Measurements from ENCODE around the gene RASSF7. TPM values are rescaled to one million over a fixed set of nuclear protein-coding genes. Genes with fewer than 3 reads are reported as not detected.

Gene RASSF7
- total RNA-seq, 1 donor from 2014 or later = 3.5 TPM

DNA sequence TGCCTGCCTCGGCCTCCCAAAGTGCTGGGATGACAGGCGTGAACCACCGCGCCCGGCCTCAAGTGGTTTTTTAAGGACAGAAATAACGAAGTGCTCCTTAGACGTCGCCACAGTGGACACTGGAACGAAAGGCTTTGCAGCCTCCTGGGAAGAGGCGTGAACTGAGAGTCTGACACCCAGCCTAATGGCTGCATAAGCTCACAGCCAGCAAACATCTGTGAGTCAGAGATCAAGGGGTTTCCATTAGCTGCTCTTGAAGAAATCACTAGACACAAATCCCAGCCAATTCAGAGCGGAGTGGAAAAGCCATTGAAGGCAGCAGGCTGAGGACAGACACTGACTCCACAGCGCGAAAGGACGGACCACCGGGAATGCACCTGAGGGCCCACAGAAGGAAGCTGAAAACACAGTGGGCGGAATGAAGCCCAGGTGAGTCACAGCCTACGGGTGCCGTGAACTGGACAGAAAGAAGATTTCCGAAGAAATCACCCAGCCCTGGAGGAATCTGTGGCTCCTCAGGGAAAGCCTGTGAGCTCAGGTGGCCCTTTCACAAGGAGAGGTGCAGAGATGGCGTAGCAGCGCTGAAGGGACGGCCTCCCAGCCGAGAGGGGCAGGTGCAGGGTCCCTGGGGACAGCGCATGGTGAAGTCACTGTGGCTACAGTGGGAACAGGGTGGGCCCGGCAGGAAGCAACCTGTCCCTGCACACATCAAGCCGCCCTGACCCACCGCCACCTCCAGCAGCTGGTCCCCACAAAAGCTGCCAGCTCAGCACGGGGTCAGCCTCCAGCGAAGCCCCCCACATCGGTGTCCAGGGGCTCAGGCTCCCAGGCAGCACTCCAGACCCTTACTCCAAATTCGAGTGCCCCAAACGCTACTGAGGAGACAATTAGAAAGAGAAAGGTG, 11.8 kb upstream of the RASSF7 start:
- intact Hi-C loops (cut with DNase I) = no loop called here
- peaks cover 4% of the 10 kb centered on the region for H3K27me3 ChIP-seq
- TF ChIP-seq, protein P1, sequence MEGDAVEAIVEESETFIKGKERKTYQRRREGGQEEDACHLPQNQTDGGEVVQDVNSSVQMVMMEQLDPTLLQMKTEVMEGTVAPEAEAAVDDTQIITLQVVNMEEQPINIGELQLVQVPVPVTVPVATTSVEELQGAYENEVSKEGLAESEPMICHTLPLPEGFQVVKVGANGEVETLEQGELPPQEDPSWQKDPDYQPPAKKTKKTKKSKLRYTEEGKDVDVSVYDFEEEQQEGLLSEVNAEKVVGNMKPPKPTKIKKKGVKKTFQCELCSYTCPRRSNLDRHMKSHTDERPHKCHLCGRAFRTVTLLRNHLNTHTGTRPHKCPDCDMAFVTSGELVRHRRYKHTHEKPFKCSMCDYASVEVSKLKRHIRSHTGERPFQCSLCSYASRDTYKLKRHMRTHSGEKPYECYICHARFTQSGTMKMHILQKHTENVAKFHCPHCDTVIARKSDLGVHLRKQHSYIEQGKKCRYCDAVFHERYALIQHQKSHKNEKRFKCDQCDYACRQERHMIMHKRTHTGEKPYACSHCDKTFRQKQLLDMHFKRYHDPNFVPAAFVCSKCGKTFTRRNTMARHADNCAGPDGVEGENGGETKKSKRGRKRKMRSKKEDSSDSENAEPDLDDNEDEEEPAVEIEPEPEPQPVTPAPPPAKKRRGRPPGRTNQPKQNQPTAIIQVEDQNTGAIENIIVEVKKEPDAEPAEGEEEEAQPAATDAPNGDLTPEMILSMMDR (IDR thresholded peaks at IDR 0.05) = no peak

DNA sequence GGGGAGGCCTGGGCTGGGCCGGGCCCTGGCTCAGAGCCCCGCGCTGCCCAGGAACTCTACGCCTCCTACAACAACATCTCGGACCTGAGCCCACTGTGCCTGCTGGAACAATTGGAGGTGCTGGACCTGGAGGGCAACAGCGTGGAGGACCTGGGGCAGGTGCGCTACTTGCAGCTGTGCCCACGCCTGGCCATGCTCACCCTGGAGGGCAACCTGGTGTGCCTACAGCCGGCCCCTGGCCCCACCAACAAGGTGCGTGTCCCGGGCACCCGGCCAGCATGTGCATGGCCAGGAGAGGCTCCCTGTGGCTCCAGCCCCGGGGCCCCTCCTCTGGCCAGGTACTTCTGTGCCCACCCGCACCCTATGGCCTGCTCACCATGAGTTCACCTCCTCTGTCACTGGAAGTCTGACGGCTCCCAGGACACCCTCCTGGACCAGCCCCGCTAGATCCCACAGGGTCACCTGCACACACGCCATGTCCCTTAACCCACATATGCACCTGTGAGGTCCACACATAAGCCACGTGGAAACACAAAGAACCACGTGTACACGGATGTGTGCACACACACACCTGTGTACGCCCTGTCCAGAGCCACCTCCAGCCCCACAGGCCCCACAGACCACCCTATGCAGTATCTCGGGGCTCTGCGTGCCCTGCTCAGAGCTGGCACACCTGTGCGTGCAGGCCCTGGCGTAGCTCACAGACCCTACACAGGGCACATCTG, 10.6 kb upstream of the RASSF7 start:
- Histone ChIP-seq H3K4me3 (no peak overlapping the region), H3K4me1 (peaks cover 1 to 6% of the 10 kb centered on the region in 2 donors), H3K27ac (no peak overlapping the region), H3K36me3 (no peaks in the 10 kb centered on the region), H3K27me3 (peaks cover 12% of the 10 kb centered on the region), H3K9me3 (no peaks in the 10 kb centered on the region)
- no peak for DNase-seq (ENCODE audit: low spot score in 2 of 2)
- TF ChIP-seq, protein P1 (IDR thresholded peaks at IDR 0.05) = no peak
- intact Hi-C loops (cut with DNase I) = no loop called here

More for the DNA sequence above, 11.8 kb upstream of the RASSF7 start:
- Histone ChIP-seq H3K36me3 (no peaks in the 10 kb centered on the region), H3K4me3 (no peak overlapping the region), H3K9me3 (no peaks in the 10 kb centered on the region), H3K4me1 (no peaks in the 10 kb centered on the region), H3K27ac (no peak overlapping the region)
- DNase-seq (ENCODE audit: low spot score in 2 of 2) = no peak

DNA sequence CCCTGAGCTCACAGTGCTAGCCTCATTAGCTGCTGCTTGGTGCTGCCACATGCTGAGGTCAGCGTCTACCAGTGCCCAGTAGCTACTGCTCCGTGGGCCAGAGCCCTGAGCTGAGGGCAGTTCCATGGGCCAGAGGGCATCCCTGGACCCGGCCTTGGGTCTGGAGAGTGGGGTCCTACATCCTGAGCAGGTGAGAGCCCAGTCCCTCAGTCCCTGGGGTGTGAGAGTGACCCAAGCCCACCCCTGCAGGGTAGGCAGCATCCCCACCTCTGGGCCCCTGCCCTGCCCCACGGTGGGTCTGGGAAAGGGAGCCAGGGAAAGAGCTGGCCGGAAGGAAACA, 10.1 kb upstream of the RASSF7 start:
- TF ChIP-seq, protein P1 (IDR thresholded peaks at IDR 0.05) = no peak
- no peak for DNase-seq (ENCODE audit: low spot score in 2 of 2)
- H3K9me3 ChIP-seq = no peaks in the 10 kb centered on the region
- H3K27me3 ChIP-seq = peaks cover 18% of the 10 kb centered on the region
- no peaks in the 10 kb centered on the region for H3K36me3 ChIP-seq
- no peak overlapping the region for H3K4me3 ChIP-seq
- H3K4me1 ChIP-seq = peaks cover 6 to 11% of the 10 kb centered on the region in 2 donors
- H3K27ac ChIP-seq = no peak overlapping the region
- intact Hi-C loops (cut with DNase I) = no loop called here

DNA sequence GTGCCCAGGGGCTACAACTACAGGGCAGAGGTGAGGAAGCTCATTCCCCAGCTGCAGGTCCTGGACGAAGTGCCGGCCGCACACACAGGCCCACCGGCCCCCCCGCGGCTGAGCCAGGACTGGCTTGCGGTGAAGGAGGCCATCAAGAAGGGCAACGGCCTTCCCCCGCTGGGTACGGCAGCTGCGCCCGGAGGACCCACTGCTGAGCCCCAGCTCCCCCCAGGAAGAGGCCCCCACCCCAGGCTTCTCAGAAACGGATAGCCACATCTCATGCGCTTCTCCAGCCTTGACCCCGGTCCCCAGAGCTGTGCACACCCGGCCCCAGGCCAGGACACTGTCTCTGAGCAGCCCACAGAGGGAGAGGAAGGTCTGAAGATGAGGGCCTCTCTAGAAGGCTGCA, 9.6 kb upstream of the RASSF7 start:
- intact Hi-C loops (cut with DNase I) = no loop called here
- no peak for DNase-seq (ENCODE audit: low spot score in 2 of 2)

DNA sequence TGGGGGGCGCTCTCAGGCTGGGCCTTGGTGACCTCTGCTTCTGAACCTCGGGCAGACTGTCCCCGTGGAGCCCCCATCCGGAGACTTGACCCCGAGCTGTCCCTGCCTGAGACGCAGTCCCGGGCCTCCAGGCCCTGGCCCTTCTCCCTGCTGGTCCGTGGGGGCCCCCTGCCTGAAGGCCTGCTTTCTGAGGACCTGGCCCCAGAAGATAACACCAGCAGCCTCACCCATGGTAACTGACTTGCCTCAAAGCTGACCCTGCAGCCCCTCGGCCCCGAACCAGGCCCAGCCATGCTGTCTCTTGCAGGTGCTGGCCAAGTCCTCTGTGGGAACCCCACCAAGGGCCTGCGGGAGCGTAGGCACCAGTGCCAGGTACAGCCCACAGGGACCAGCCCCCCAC, 9.2 kb upstream of the RASSF7 start:
- H3K4me1 ChIP-seq = peaks cover 11 to 12% of the 10 kb centered on the region in 2 donors
- H3K36me3 ChIP-seq = no peaks in the 10 kb centered on the region
- no peak overlapping the region for H3K27ac ChIP-seq
- H3K4me3 ChIP-seq = no peak overlapping the region
- no peak for DNase-seq (ENCODE audit: low spot score in 2 of 2)
- H3K9me3 ChIP-seq = no peaks in the 10 kb centered on the region
- intact Hi-C loops (cut with DNase I) = no loop called here
- peaks cover 25% of the 10 kb centered on the region for H3K27me3 ChIP-seq
- TF ChIP-seq, protein P1 (IDR thresholded peaks at IDR 0.05) = no peak

More for the DNA sequence above, 9.6 kb upstream of the RASSF7 start:
- Histone ChIP-seq H3K9me3 (no peaks in the 10 kb centered on the region), H3K4me1 (peaks cover 11 to 12% of the 10 kb centered on the region in 2 donors), H3K27me3 (peaks cover 21% of the 10 kb centered on the region), H3K4me3 (no peak overlapping the region), H3K27ac (no peak overlapping the region), H3K36me3 (no peaks in the 10 kb centered on the region)
- TF ChIP-seq, protein P1 (IDR thresholded peaks at IDR 0.05) = no peak

Data from ascending aorta (tissue), 2 donors.